ENCODE measurements around the gene HSD17B1. TPM values are rescaled to one million over a fixed set of nuclear protein-coding genes. Genes with fewer than 3 reads are reported as not detected.
"Not testable (repeated sequence)": the region's sequence is repeated elsewhere in the genome, so short reads cannot be mapped to it uniquely, and the experiment has no call there.

Gene HSD17B1
- total RNA-seq = 1 to 10 TPM in 1 of 4 donors, under 1 TPM in 2, not detected in 1; 0.41 to 2.2 (median 0.95) TPM

GRCh38 chr17:42552736-42553135 is at the start of gene HSD17B1:
Gene HSD17B1, plus strand, starts transcription at chr17:42552923. Its CDS starts 11 bp downstream, at chr17:42552934.
- 95% methylated on average over 6 of the region's 15 CpGs; no CpG with 5 or more reads in 1 of the 2 donors for whole genome bisulfite sequencing, 2 donors (ENCODE audit: low coverage in 1 of 2)
- H3K27ac ChIP-seq = peak within 1 kb of the TSS; percentile 84 to 95 (median 91)
- peaks cover 0 to 28% (median 23%) of the 10 kb centered on the region in 4 donors for H3K4me1 ChIP-seq
- H3K9me3 ChIP-seq; intact Hi-C loops (cut with DNase I; ENCODE audit: low total_unique reads); H3K27me3 ChIP-seq; H3K36me3 ChIP-seq; DNase-seq; in situ Hi-C loops (cut with MboI; ENCODE audit: low pct_ligation_motif_present in 1 of 4, low pct_unique_long_range_greater_than_20kb in 1 of 4, low sequenced_read_pairs in 3 of 4): not testable (repeated sequence)
- peak within 1 kb of the TSS in 2 of 4 donors; percentile 58 to 74 for H3K4me3 ChIP-seq

GRCh38 chr17:42502926-42503325 is 49.8 kb upstream of the HSD17B1 start:
- Histone ChIP-seq H3K4me1 (no peaks in the 10 kb centered on the region), H3K36me3 (peaks cover 0 to 72% (median 25%) of the 10 kb centered on the region in 4 donors), H3K4me3 (no peak overlapping the region), H3K27ac (no peak overlapping the region), H3K27me3 (no peaks in the 10 kb centered on the region), H3K9me3 (no peaks in the 10 kb centered on the region)
- DNase-seq = no peak
- TF ChIP-seq POLR2A (IDR thresholded peaks at IDR 0.05) (no peak), EP300 (IDR thresholded peaks at IDR 0.05; ENCODE audit: low read depth) (no peak), POLR2AphosphoS5 (IDR thresholded peaks at IDR 0.05) (no peak)
- TF ChIP-seq, protein P1, sequence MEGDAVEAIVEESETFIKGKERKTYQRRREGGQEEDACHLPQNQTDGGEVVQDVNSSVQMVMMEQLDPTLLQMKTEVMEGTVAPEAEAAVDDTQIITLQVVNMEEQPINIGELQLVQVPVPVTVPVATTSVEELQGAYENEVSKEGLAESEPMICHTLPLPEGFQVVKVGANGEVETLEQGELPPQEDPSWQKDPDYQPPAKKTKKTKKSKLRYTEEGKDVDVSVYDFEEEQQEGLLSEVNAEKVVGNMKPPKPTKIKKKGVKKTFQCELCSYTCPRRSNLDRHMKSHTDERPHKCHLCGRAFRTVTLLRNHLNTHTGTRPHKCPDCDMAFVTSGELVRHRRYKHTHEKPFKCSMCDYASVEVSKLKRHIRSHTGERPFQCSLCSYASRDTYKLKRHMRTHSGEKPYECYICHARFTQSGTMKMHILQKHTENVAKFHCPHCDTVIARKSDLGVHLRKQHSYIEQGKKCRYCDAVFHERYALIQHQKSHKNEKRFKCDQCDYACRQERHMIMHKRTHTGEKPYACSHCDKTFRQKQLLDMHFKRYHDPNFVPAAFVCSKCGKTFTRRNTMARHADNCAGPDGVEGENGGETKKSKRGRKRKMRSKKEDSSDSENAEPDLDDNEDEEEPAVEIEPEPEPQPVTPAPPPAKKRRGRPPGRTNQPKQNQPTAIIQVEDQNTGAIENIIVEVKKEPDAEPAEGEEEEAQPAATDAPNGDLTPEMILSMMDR (IDR thresholded peaks at IDR 0.05) = no peak
- in situ Hi-C loops (cut with MboI; ENCODE audit: low pct_ligation_motif_present in 1 of 4, low pct_unique_long_range_greater_than_20kb in 1 of 4, low sequenced_read_pairs in 3 of 4) (loop anchor here in 2 of 4 donors (25.0 kb wide), 3 partner anchors 91 to 191 kb away; partner anchors contain the start of gene CAVIN1 (in 1 of the 2)), intact Hi-C loops (cut with DNase I; ENCODE audit: low total_unique reads) (no loop called here)
- 98 to 100% methylated on average over 1 of the region's 1 CpG for WGBS, 2 donors (ENCODE audit: low coverage in 1 of 2)

GRCh38 chr17:42507671-42508070 is 45.1 kb upstream of the HSD17B1 start:
- Histone ChIP-seq H3K9me3 (no peaks in the 10 kb centered on the region), H3K27me3 (no peaks in the 10 kb centered on the region), H3K27ac (no peak overlapping the region), H3K4me1 (peaks cover 0 to 10% (median 0%) of the 10 kb centered on the region in 4 donors), H3K36me3 (peaks cover 0 to 41% (median 6%) of the 10 kb centered on the region in 4 donors), H3K4me3 (no peak overlapping the region)
- in situ Hi-C loops (cut with MboI; ENCODE audit: low pct_ligation_motif_present in 1 of 4, low pct_unique_long_range_greater_than_20kb in 1 of 4, low sequenced_read_pairs in 3 of 4) (loop anchor here in 2 of 4 donors (25.0 kb wide), 3 partner anchors 95 to 195 kb away; partner anchors contain the start of gene CAVIN1 (in 1 of the 2)), intact Hi-C loops (cut with DNase I; ENCODE audit: low total_unique reads) (no loop called here)
- no peak for DNase-seq
- 94% methylated on average over 4 of the region's 4 CpGs; no CpG with 5 or more reads in 1 of the 2 donors for WGBS, 2 donors (ENCODE audit: low coverage in 1 of 2)
- TF ChIP-seq, protein P1 (IDR thresholded peaks at IDR 0.05) = no peak
- no peak for TF ChIP-seq POLR2A (IDR thresholded peaks at IDR 0.05)
- no peak for TF ChIP-seq EP300 (IDR thresholded peaks at IDR 0.05; ENCODE audit: low read depth)
- TF ChIP-seq POLR2AphosphoS5 (IDR thresholded peaks at IDR 0.05) = no peak

DNA sequence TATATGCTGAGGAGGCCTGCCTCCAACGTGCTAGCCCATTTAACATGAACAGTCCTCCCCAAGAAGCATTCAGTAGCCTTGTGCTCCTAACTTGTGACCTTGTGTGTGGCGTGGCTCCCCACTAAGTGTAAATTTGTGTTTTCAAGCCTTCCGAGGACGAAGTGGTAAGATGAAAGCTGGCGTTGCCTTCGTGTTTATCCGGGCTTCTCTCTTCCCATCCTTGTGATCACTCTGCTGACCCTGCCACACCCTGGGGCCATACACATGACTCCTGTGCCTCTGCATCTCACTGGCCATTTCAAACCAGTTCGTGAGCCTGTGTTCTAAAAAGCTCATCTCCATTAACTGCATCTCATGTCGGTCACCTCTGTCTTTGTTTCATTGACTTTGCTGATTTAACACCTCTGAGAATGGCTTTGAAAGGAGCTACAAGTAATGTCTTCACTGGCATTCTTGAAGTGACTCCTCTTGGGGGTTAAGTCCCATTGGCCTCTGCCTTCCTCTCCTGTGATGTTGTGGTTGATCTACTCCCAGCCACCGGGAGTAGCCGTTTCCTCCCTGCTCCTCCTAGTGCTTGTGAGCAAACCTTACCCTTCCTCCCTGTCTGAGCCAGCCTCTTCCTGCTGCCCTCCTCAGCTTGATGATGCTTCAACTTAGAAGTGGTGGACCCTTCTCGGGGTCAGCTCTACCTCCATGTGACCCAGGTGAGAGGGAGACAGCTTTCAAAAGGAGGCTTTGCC is 44.1 kb upstream of the HSD17B1 start:
- in situ Hi-C loops (cut with MboI; ENCODE audit: low pct_ligation_motif_present in 1 of 4, low pct_unique_long_range_greater_than_20kb in 1 of 4, low sequenced_read_pairs in 3 of 4) = loop anchor here in 2 of 4 donors (25.0 kb wide), 3 partner anchors 96 to 196 kb away; partner anchors contain the start of gene CAVIN1 (in 1 of the 2)
- TF ChIP-seq, protein P1 (IDR thresholded peaks at IDR 0.05) = no peak
- TF ChIP-seq POLR2A (IDR thresholded peaks at IDR 0.05) (no peak), POLR2AphosphoS5 (IDR thresholded peaks at IDR 0.05) (no peak), EP300 (IDR thresholded peaks at IDR 0.05; ENCODE audit: low read depth) (no peak)
- H3K36me3 ChIP-seq = peaks cover 0 to 32% (median 6%) of the 10 kb centered on the region in 4 donors
- 40 to 75% methylated on average over 1 to 12 of the region's 12 CpGs for WGBS, 2 donors (ENCODE audit: low coverage in 1 of 2)
- intact Hi-C loops (cut with DNase I; ENCODE audit: low total_unique reads) = no loop called here
- DNase-seq = no peak
- H3K27me3 ChIP-seq = no peaks in the 10 kb centered on the region
- H3K4me3 ChIP-seq = no peak overlapping the region
- H3K27ac ChIP-seq = no peak overlapping the region
- H3K9me3 ChIP-seq = no peaks in the 10 kb centered on the region
- peaks cover 0 to 16% (median 0%) of the 10 kb centered on the region in 4 donors for H3K4me1 ChIP-seq
